ENCODE results near the gene ZNF554. TPM values are rescaled to one million over a fixed set of nuclear protein-coding genes. Genes with fewer than 3 reads are reported as not detected.
A peak's percentile ranks its signal among the peaks of the same experiment; 100 is the strongest.

The ZNF554 gene
- total RNA-seq, 1 donor from 2014 or later, result 4.2 TPM

DNA sequence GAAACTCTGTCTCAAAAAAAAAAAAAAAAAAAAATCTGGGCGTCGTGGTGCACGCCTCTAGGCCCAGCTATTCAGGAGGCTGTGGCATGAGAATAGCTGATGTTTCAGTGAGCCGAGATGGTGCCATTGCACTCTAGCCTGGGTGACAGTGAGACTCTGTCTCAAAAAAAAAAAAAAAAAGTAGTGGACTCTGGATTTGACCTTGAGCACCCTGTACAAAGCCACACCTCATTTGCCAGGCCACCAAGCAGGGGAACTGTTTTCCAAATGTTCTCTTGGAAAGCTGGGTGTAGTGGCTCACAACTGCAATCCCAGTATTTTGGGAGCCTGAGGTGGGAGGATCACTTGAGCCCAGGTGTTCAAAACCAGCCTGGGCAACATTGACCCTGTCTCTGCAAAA lies 17.8 kb downstream of the ZNF554 start:
- ATAC-seq (no peak), DNase-seq (no peak)
- H3K4me3 ChIP-seq, result no peak overlapping the region
- no peak overlapping the region for H3K27ac ChIP-seq
- H3K4me1 ChIP-seq, result peaks cover 8% of the 10 kb centered on the region
- peaks cover 19% of the 10 kb centered on the region for H3K36me3 ChIP-seq
- no peaks in the 10 kb centered on the region for H3K27me3 ChIP-seq (ENCODE audit: low read depth)
- intact Hi-C loops (cut with DNase I), result no loop called here
- no peak for TF ChIP-seq CTCF (IDR thresholded peaks at IDR 0.05)
- peaks cover 68% of the 10 kb centered on the region for H3K9me3 ChIP-seq

DNA sequence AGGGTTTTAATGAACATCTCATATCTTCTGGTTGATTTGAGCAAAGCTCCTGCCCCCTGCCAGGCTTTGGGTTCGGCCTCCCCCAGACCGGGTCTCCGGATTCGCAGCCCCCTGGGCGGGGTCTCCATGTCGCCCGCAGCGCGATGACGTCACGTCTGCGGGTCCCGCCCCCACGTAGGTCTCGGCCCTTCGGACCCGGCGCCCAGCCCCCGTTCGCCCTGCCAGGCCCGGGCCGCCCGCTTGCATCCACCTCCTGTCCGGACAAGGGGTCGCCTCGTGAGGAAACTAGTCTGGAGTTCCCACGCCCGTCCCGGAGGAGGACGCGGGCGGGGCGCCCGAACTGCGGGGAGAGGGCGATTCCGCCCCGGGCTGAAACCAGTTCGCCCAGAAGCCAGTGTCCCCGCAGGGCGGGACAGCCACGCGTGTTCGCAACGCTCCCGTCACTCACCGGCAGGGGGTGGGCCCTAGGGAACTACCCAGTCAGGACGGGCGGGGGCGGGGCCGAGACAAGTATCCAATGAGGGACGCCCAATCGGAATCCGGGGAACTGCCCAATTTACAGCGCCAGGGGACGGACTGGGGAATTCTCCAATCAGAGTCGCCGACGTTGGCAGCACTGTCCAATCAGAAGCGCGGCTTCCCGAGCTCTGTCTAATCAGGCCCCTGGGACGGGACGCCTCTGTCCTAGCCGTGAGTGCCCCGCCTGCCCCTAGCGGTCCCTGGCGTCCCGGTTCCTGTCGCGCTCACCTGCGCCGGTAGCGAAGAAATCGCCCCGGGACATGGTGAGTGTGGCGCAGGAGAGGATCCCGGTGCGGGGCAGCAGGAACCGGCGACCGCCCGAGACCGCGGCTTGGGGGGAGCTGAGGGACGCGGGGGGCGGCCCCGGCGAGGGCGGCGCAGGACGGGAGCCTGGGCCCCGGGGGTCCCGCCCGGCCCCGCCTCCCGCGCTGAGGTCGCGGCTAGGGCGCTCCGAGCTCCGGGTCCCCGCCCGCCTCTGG lies 21.4 kb downstream of the ZNF554 start, which contains the start of gene ZNF555:
ZNF555 (plus strand) TSS at position 682 of the 998 bp plus-strand sequence; CDS start at position 780, 98 bp downstream.
- no peaks in the 10 kb centered on the region for H3K27me3 ChIP-seq (ENCODE audit: low read depth)
- intact Hi-C loops (cut with DNase I), result no loop called here
- TF ChIP-seq CTCF (IDR thresholded peaks at IDR 0.05), result peak; percentile 58
- DNase-seq, result peak; percentile 100
- H3K4me3 ChIP-seq, result peak within 1 kb of the TSS; percentile 80
- H3K4me1 ChIP-seq, result peaks cover 17% of the 10 kb centered on the region
- H3K27ac ChIP-seq, result peak within 1 kb of the TSS; percentile 91
- H3K9me3 ChIP-seq, result peaks cover 32% of the 10 kb centered on the region
- no peaks in the 10 kb centered on the region for H3K36me3 ChIP-seq
- ATAC-seq, result peak; percentile 99

DNA sequence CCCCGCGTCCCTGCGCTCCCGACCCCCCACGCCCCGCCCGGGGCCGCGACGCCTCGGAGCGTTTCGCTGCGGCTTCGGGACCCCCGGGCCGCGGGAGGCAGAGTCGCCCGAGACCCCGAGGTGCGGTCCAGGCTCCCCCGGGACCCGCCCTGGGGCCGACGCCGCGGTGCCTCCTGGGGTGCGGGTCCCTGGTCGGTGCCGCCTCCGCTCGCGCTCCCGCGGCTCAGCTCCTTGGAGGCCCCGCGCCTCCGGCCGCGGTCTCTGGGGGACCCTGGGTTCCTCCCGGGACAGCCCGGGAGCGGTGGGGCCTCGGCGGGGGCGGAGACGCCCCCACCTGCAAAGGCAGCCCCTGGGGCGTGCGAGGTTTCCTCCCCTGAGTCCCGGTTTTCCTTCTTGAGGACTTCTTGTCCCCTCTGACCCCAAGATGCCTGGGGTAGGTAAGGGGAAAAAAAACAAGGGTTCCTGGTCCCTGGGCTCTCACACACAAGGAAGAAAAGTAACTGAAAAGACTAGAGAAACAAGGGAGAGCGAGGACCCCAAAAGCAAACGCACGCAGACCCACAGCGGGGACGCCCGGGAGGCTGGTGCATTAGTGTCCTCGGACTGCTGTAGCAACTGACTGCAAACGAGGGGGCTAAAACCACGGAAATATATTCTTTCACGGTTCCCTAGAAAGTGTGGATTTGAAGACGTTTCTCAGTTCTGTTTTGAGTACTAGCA lies 22.3 kb downstream of the ZNF554 start:
- TF ChIP-seq CTCF (IDR thresholded peaks at IDR 0.05), result no peak
- Histone ChIP-seq H3K4me3 (peak overlapping the region; percentile 80), H3K36me3 (no peaks in the 10 kb centered on the region), H3K4me1 (peaks cover 17% of the 10 kb centered on the region), H3K27me3 (ENCODE audit: low read depth) (no peaks in the 10 kb centered on the region), H3K27ac (peak overlapping the region; percentile 91), H3K9me3 (peaks cover 28% of the 10 kb centered on the region)
- DNase-seq (no peak), ATAC-seq (peak in 1 of 2 donors; percentile 3)
- intact Hi-C loops (cut with DNase I), result no loop called here

GRCh38 chr19:2845107-2845506 lies 25.4 kb downstream of the ZNF554 start:
- TF ChIP-seq CTCF (IDR thresholded peaks at IDR 0.05), result no peak
- Histone ChIP-seq H3K9me3 (peaks cover 20% of the 10 kb centered on the region), H3K27me3 (ENCODE audit: low read depth) (no peaks in the 10 kb centered on the region), H3K27ac (no peak overlapping the region), H3K4me3 (no peak overlapping the region), H3K36me3 (no peaks in the 10 kb centered on the region), H3K4me1 (peaks cover 17% of the 10 kb centered on the region)
- DNase-seq (no peak), ATAC-seq (no peak)
- intact Hi-C loops (cut with DNase I), result no loop called here

DNA sequence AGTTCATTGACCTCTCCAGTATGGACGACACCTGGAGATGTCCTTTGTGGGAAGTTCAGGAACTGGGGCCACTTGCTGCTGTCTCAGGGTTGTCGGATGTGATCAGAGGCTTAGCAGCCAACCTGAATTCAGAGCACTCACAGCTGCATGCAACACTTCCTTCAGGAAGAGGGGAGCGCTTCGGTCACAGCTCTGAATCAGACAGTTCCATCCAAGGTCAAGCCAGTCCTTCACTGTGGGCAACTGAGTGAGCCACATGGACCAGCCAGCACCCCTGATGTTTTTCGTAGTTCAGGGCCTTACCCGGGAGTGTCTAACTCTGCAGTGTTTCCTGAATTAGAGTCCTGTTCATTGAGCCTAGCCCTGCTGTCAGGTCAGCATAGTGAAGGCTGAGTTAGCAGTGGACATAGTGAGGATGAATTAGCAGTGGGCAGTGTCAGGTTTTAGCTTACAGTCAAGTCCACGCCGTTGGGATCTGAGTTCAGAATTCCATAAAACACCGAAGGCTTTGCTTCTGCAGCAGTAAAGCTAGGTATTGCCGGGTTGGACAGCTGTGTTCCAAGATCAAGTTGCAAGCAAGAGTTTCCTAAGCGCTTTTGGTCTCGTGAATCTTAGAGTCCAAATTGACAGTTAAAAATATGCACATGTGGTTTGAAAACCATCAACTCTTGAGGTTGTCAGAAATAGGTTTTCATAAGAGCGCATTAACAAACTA lies 26.7 kb downstream of the ZNF554 start:
- TF ChIP-seq CTCF (IDR thresholded peaks at IDR 0.05), result no peak
- intact Hi-C loops (cut with DNase I), result no loop called here
- peaks cover 29% of the 10 kb centered on the region for H3K9me3 ChIP-seq
- no peak overlapping the region for H3K4me3 ChIP-seq
- DNase-seq (no peak), ATAC-seq (no peak)
- no peak overlapping the region for H3K27ac ChIP-seq
- peaks cover 11% of the 10 kb centered on the region for H3K4me1 ChIP-seq
- peaks cover 9% of the 10 kb centered on the region for H3K36me3 ChIP-seq
- no peaks in the 10 kb centered on the region for H3K27me3 ChIP-seq (ENCODE audit: low read depth)

Measured in lower lobe of right lung (tissue), 2 donors.